SU-DHL-6 (cell line): Measurements from ENCODE around the gene COL25A1.

Experiments used
- CTCF ChIP-seq: fragments of 200-600 bp; sonication (generic); IDR thresholded peaks from one replicate; pipeline ENCODE4 v1.5.1; 2017; ENCODE audit warnings: antibody characterized with exemption, mild to moderate bottlenecking, low read length, moderate library complexity; ENCODE audit not compliant: insufficient read depth, poor library complexity, severe bottlenecking
- EZH2phosphoT487 ChIP-seq: fragments of 200-600 bp; sonication (generic), shearing (Covaris generic); conservative IDR thresholded peaks from 2 replicates; pipeline ENCODE4 v1.6.1; 2018; ENCODE audit warnings: mild to moderate bottlenecking, antibody characterized with exemption, low read length, moderate library complexity, mixed read lengths

GRCh38 chr4:109313168-109314133, 11.0 kb upstream of the COL25A1 start:
- TF ChIP-seq CTCF (no peak), EZH2phosphoT487 (no peak)
